Measurements from ENCODE around the gene COX5A.

Gene COX5A

GRCh38 chr15:74937590-74938371, at the start of gene COX5A:
Gene COX5A, minus strand, starts transcription at chr15:74938073. Its CDS starts 59 bp downstream, at chr15:74938014.
- DNase-seq, result peak; percentile 97

- no peak for DNase-seq
Measured at GRCh38 chr15:74983725-74984231, 45.9 kb upstream of the COX5A start.

GRCh38 chr15:74982183-74982582, 44.3 kb upstream of the COX5A start:
- no peak for DNase-seq

- no peak for DNase-seq
Measured at GRCh38 chr15:74978503-74978902, 40.6 kb upstream of the COX5A start.

- DNase-seq, result no peak
Measured at GRCh38 chr15:74978077-74978476, 40.2 kb upstream of the COX5A start.

- DNase-seq, result no peak
Measured at GRCh38 chr15:74977599-74977998, 39.7 kb upstream of the COX5A start.

- no peak for DNase-seq
Measured at GRCh38 chr15:74976159-74976558, 38.3 kb upstream of the COX5A start.

GRCh38 chr15:74967670-74968069, 29.8 kb upstream of the COX5A start:
- DNase-seq, result no peak

GRCh38 chr15:74964794-74965193, 26.9 kb upstream of the COX5A start:
- no peak for DNase-seq

GRCh38 chr15:74963213-74963612, 25.3 kb upstream of the COX5A start:
- no peak for DNase-seq

GRCh38 chr15:74962671-74963070, 24.8 kb upstream of the COX5A start:
- no peak for DNase-seq

GRCh38 chr15:74962219-74962618, 24.3 kb upstream of the COX5A start:
- DNase-seq, result no peak

GRCh38 chr15:74961616-74962015, 23.7 kb upstream of the COX5A start:
- no peak for DNase-seq

GRCh38 chr15:74960995-74961588, 23.2 kb upstream of the COX5A start:
- DNase-seq, result no peak

GRCh38 chr15:74960286-74960685, 22.4 kb upstream of the COX5A start:
- peak; percentile 34 for DNase-seq

- DNase-seq, result no peak
Measured at GRCh38 chr15:74959586-74959939, 21.7 kb upstream of the COX5A start.

GRCh38 chr15:74958908-74959585, 21.2 kb upstream of the COX5A start:
- DNase-seq, result no peak

GRCh38 chr15:74958320-74958907, 20.5 kb upstream of the COX5A start:
- peak; percentile 33 for DNase-seq

GRCh38 chr15:74957476-74958035, 19.7 kb upstream of the COX5A start:
- DNase-seq, result no peak

GRCh38 chr15:74956648-74957475, 19.0 kb upstream of the COX5A start, which contains the start of gene RPP25:
Gene RPP25, minus strand, starts transcription at chr15:74956772. Its CDS starts 189 bp downstream, at chr15:74956583.
- DNase-seq, result peak; percentile 77

- DNase-seq, result peak; percentile 78
Measured at GRCh38 chr15:74955796-74956647, 18.1 kb upstream of the COX5A start.

Data from hematopoietic multipotent progenitor cell treated with erythropoietin and hydrocortisone succinate and interleukin-3 and kit ligand, for 6 days (in vitro differentiated cells).